ENCODE data around the gene FER. TPM values are rescaled to one million over a fixed set of nuclear protein-coding genes. Genes with fewer than 3 reads are reported as not detected.

Gene FER
- total and polyA plus RNA-seq, 2 of the 13 experiments (the other 11 are each of a cell fraction or from before 2014, with no cell fraction given): 7.9 to 29.0 TPM

GRCh38 chr5:108703313-108703712, 44.4 kb upstream of the FER start:
- Histone ChIP-seq H4K20me1 (ENCODE audit: insufficient read depth, low read length) (no peaks in the 10 kb centered on the region), H3K4me2 (ENCODE audit: low read depth, low read length) (no peak overlapping the region)
- BruUV-seq (replicated peaks): no TSS peak

More at GRCh38 chr5:108703313-108703712, 44.4 kb upstream of the FER start:
- Histone ChIP-seq H3K9me3 (ENCODE audit: low read length) (no peaks in the 10 kb centered on the region), H3K9ac (ENCODE audit: insufficient read depth, low read depth, low read length) (no peak overlapping the region), H3K79me2 (ENCODE audit: insufficient read depth, low read length) (no peaks in the 10 kb centered on the region), H3K4me3 (replicated peaks in 1 of 3; ENCODE audit: insufficient read depth in 1 of 3, low read depth in 2 of 3, low read length in 3 of 3) (no peak overlapping the region), H3K4me1 (ENCODE audit: insufficient read depth, low read length) (no peaks in the 10 kb centered on the region), H3K27me3 (ENCODE audit: control insufficient read depth in 1 of 2, insufficient read depth in 2 of 2, low read length in 2 of 2) (no peaks in the 10 kb centered on the region), H3K36me3 (replicated peaks in 1 of 2; ENCODE audit: control insufficient read depth in 1 of 2, insufficient read depth in 2 of 2, low read length in 2 of 2) (no peaks in the 10 kb centered on the region), H2AFZ (ENCODE audit: low read length) (no peak overlapping the region), H3K27ac (ENCODE audit: extremely low read length, insufficient read depth, low read length) (no peak overlapping the region)
- CTCF ChIA-PET (ENCODE audit: low intra/inter-chr PET ratio, low total read pairs): no interaction called here
- 15% methylated on average over 5 of the region's 5 CpGs for WGBS (ENCODE audit: low lambda C conversion rate)
- ATAC-seq (no peak), FAIRE-seq (no peak), DNase-seq (ENCODE audit: low spot score) (no peak)
- TF ChIP-seq ZBTB4 (CRISPR knock-in tag; IDR thresholded peaks at IDR 0.05; ENCODE audit: borderline replicate concordance): no peak
- no peak for TF ChIP-seq AGO1 (IDR thresholded peaks at IDR 0.05; ENCODE audit: low read depth, low read length, poor library complexity, severe bottlenecking)
- TF ChIP-seq ZNF274 (CRISPR knock-in tag; IDR thresholded peaks at IDR 0.05): no peak
- no peak for TF ChIP-seq NFYC (CRISPR knock-in tag; IDR thresholded peaks at IDR 0.05)
- no peak for TF ChIP-seq CSRNP1 (CRISPR knock-in tag; IDR thresholded peaks at IDR 0.05)
- TF ChIP-seq ZEB1 (IDR thresholded peaks at IDR 0.05; ENCODE audit: insufficient replicate concordance, low read depth): no peak
- TF ChIP-seq NFRKB (IDR thresholded peaks at IDR 0.05): no peak
- TF ChIP-seq POGK (CRISPR knock-in tag; conservative IDR thresholded peaks at IDR 0.05): no peak
- intact Hi-C loops (cut with micrococcal nuclease; ENCODE audit: unreplicated experiment): no loop called here
- POLR2A ChIA-PET: no interaction called here
- in situ Hi-C loops (cut with HindIII; ENCODE audit: extremely low pct_ligation_motif_present, low pct_unique_long_range_greater_than_20kb): no loop called here

Measured in HepG2 (cell line).